Fibroblast of lung (primary cell): ENCODE results near the gene GREM2. TPM values are rescaled to one million over a fixed set of nuclear protein-coding genes. Genes with fewer than 3 reads are reported as not detected.
A peak's percentile ranks its signal among the peaks of the same experiment; 100 is the strongest.

Experiments used
- DNase-seq, 2 donors: peaks; one replicate each; pipeline versions ENCODE4 v3.0.0 to v3.0.0-alpha.2; 2010; ENCODE audit warnings: low read depth in 2 of 2
- H2AFZ ChIP-seq: 2 replicates; pipeline ENCODE4 v1.5.1; 2012; ENCODE audit warnings: low read length, control low read depth, inconsistent platforms
- H3K27ac ChIP-seq: 2 replicates; pipeline ENCODE4 v1.5.1; 2011; ENCODE audit warnings: low read length, control low read depth; ENCODE audit not compliant: insufficient read depth
- H3K27me3 ChIP-seq: 2 replicates; pipeline ENCODE4 v1.5.1; 2011; ENCODE audit warnings: mild to moderate bottlenecking, low read length; ENCODE audit not compliant: control insufficient read depth, insufficient read depth
- H3K36me3 ChIP-seq: 2 replicates; pipeline ENCODE4 v1.5.1; 2011; ENCODE audit warnings: low read length; ENCODE audit not compliant: control insufficient read depth, insufficient read depth
- H3K4me1 ChIP-seq: 2 replicates; pipeline ENCODE4 v1.5.1; 2011; ENCODE audit warnings: low read length; ENCODE audit not compliant: control insufficient read depth, insufficient read depth; ENCODE audit errors: extremely low read depth
- H3K4me2 ChIP-seq: 2 replicates; pipeline ENCODE4 v1.5.1; 2011; ENCODE audit warnings: low read length, control low read depth; ENCODE audit not compliant: insufficient read depth; ENCODE audit errors: extremely low read depth
- H3K4me3 ChIP-seq, 4 experiments: fragments of 200-600 bp in 1 of 4; sonication (generic) in 1 of 4; replicated peaks in 1 of 4; 2 replicates each; pipeline ENCODE4 v1.5.1; 2011 to 2016; ENCODE audit warnings: low read length in 4 of 4, low read depth in 3 of 4, mild to moderate bottlenecking in 3 of 4, control low read depth in 2 of 4, inconsistent platforms in 1 of 4, mixed read lengths in 1 of 4; ENCODE audit not compliant: insufficient read depth in 1 of 4; ENCODE audit errors: control extremely low read depth in 1 of 4
- H3K79me2 ChIP-seq: 2 replicates; pipeline ENCODE4 v1.5.1; 2012; ENCODE audit warnings: mild to moderate bottlenecking, low read length, inconsistent platforms; ENCODE audit not compliant: control insufficient read depth, insufficient read depth
- H3K9ac ChIP-seq: 2 replicates; pipeline ENCODE4 v1.5.1; 2011; ENCODE audit warnings: mild to moderate bottlenecking, low read length, control low read depth; ENCODE audit not compliant: insufficient read depth
- H3K9me3 ChIP-seq: 2 replicates; pipeline ENCODE4 v1.5.1; 2012; ENCODE audit warnings: low read depth, low read length; ENCODE audit not compliant: control insufficient read depth, insufficient read depth
- H4K20me1 ChIP-seq: 2 replicates; pipeline ENCODE4 v1.5.1; 2011; ENCODE audit warnings: low read length; ENCODE audit not compliant: control insufficient read depth, insufficient read depth; ENCODE audit errors: extremely low read depth
- EZH2 ChIP-seq: IDR thresholded peaks from 2 replicates; pipeline ENCODE4 v1.5.1; 2012; ENCODE audit warnings: low read length, control low read depth, mild to moderate bottlenecking; ENCODE audit errors: missing control alignments
- polyA plus RNA-seq, 2 donors: library from polyadenylated mRNA; depleted of rRNA in 1 of 2; stranded (reverse) in 1 of 2; unstranded in 1 of 2; fragments of >200 nt; gene quantifications; 2 replicates each; pipeline ENCODE4 v1.2.1, GENCODE V29; 2011 to 2012; ENCODE audit warnings: missing spikeins in 1 of 2
- total RNA-seq: library from RNA; depleted of rRNA; stranded (reverse); fragments of >200 nt; gene quantifications from 2 replicates; pipeline ENCODE4 v1.2.1, GENCODE V29; 2014
- TF ChIP-seq, protein P1 (sequence below), 2 donors: IDR thresholded peaks in 1 of 2; conservative IDR thresholded peaks in 1 of 2; 1 replicate in 1 of 2; 2 replicates in 1 of 2; pipeline ENCODE4 v1.5.1; 2011 to 2012; ENCODE audit warnings: low read length in 2 of 2, control low read depth in 1 of 2, inconsistent platforms in 1 of 2, low read depth in 1 of 2, mild to moderate bottlenecking in 1 of 2

GREM2 gene
- total and polyA plus RNA-seq, 2 donors (not counting 1 experiment from before 2014, with no cell fraction given): 6.9 to 21.1 TPM

DNA sequence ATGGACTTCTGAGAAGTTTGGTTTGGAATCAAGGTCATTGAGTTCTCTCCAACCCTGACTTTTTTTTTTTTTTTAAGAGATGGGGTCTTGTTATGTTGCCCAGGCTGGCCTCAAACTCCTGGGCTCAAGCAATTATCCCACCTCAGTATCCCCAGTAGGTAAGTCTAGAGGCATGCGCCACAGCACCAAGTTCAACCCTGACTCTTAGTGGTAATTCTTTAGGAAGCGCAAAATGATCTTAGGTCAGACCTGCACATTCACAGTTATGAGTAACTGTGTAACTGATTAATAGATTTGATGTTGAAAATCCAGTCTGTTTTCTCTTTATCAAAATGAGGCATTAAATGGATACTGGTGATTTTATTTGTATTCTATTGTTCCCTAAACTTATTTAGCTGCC lies 95.9 kb downstream of the GREM2 start:
- Histone ChIP-seq H3K4me2 (no peak overlapping the region), H3K27ac (no peak overlapping the region)
- TF ChIP-seq, protein P1, sequence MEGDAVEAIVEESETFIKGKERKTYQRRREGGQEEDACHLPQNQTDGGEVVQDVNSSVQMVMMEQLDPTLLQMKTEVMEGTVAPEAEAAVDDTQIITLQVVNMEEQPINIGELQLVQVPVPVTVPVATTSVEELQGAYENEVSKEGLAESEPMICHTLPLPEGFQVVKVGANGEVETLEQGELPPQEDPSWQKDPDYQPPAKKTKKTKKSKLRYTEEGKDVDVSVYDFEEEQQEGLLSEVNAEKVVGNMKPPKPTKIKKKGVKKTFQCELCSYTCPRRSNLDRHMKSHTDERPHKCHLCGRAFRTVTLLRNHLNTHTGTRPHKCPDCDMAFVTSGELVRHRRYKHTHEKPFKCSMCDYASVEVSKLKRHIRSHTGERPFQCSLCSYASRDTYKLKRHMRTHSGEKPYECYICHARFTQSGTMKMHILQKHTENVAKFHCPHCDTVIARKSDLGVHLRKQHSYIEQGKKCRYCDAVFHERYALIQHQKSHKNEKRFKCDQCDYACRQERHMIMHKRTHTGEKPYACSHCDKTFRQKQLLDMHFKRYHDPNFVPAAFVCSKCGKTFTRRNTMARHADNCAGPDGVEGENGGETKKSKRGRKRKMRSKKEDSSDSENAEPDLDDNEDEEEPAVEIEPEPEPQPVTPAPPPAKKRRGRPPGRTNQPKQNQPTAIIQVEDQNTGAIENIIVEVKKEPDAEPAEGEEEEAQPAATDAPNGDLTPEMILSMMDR (conservative IDR thresholded peaks at IDR 0.05 in 1 of 2, IDR thresholded peaks at IDR 0.05 in 1 of 2; ENCODE audit: low read depth in 1 of 2, low read length in 2 of 2): no peak
- no peak for TF ChIP-seq EZH2

DNA sequence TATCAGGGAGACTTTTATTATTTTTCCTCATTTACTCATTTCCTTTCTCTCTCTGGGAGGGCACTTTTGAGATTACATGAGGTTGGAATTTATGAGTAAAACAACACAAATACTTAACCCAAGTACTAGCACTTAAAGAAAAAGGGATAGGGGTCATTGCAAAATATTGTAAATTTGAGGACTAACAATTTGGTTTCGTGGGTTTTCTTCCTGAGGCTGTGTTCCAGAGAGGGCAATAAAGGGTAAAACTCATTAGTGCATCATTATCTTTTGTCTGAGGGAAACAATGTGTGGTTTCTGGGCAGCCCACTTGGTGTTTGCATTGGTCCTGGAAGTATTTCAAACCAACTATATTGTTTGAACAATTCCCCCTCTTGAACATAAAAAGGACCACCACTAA lies 96.5 kb downstream of the GREM2 start:
- no peaks in the 10 kb centered on the region for H3K36me3 ChIP-seq
- H3K4me2 ChIP-seq: no peak overlapping the region
- H3K27me3 ChIP-seq: no peaks in the 10 kb centered on the region
- H2AFZ ChIP-seq: no peak overlapping the region
- TF ChIP-seq, protein P1 (conservative IDR thresholded peaks at IDR 0.05 in 1 of 2, IDR thresholded peaks at IDR 0.05 in 1 of 2; ENCODE audit: low read depth in 1 of 2, low read length in 2 of 2): no peak
- TF ChIP-seq EZH2: no peak
- no peaks in the 10 kb centered on the region for H3K79me2 ChIP-seq
- no peak overlapping the region for H3K4me3 ChIP-seq
- no peaks in the 10 kb centered on the region for H3K9me3 ChIP-seq
- no peak overlapping the region for H3K27ac ChIP-seq
- H3K4me1 ChIP-seq: no peaks in the 10 kb centered on the region
- H3K9ac ChIP-seq: no peak overlapping the region
- peak in 1 of 2 donors; percentile 89 for DNase-seq
- no peaks in the 10 kb centered on the region for H4K20me1 ChIP-seq

More for the DNA sequence above, 95.9 kb downstream of the GREM2 start:
- no peaks in the 10 kb centered on the region for H3K9me3 ChIP-seq
- no peaks in the 10 kb centered on the region for H3K4me1 ChIP-seq
- H3K79me2 ChIP-seq: no peaks in the 10 kb centered on the region
- no peak overlapping the region for H3K4me3 ChIP-seq
- no peak overlapping the region for H2AFZ ChIP-seq
- H4K20me1 ChIP-seq: no peaks in the 10 kb centered on the region
- no peak for DNase-seq
- no peaks in the 10 kb centered on the region for H3K36me3 ChIP-seq
- H3K9ac ChIP-seq: no peak overlapping the region
- no peaks in the 10 kb centered on the region for H3K27me3 ChIP-seq

DNA sequence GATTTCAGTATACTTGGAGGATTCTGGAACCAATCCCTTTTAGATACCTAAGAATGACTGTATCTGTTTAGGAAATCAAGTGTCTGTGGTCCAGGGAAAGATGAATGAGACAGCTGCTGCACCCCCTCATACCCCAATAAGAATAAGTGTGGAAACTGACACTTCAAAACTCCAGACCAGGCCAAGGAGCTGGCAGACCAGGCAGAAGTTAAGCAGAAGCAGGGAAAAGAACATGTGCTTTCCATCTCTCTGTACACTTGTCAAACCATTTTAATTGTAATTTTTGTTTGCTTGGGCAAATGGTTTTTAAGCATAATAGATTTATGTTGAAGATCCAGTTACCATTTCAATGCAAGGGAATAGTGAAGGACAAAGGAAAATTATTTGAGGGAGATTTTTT lies 100.2 kb downstream of the GREM2 start:
- no peak for DNase-seq
- no peaks in the 10 kb centered on the region for H3K4me1 ChIP-seq
- H3K9me3 ChIP-seq: no peaks in the 10 kb centered on the region
- H3K27ac ChIP-seq: no peak overlapping the region
- no peaks in the 10 kb centered on the region for H3K27me3 ChIP-seq
- no peak for TF ChIP-seq EZH2
- TF ChIP-seq, protein P1 (conservative IDR thresholded peaks at IDR 0.05 in 1 of 2, IDR thresholded peaks at IDR 0.05 in 1 of 2; ENCODE audit: low read depth in 1 of 2, low read length in 2 of 2): no peak
- H2AFZ ChIP-seq: no peak overlapping the region
- H3K36me3 ChIP-seq: no peaks in the 10 kb centered on the region
- H3K9ac ChIP-seq: no peak overlapping the region
- H3K4me2 ChIP-seq: no peak overlapping the region
- no peaks in the 10 kb centered on the region for H4K20me1 ChIP-seq
- H3K79me2 ChIP-seq: no peaks in the 10 kb centered on the region
- no peak overlapping the region for H3K4me3 ChIP-seq
